ENCODE data around the gene C1QTNF2. TPM values are rescaled to one million over a fixed set of nuclear protein-coding genes. Genes with fewer than 3 reads are reported as not detected.

The C1QTNF2 gene
- total RNA-seq, 1 donor from 2014 or later: 0.62 TPM

GRCh38 chr5:160297776-160298175 is 72.7 kb downstream of the C1QTNF2 start:
- Mint-ChIP-seq H3K27ac (ENCODE audit: unreplicated experiment) (no peak overlapping the region), H3K4me1 (ENCODE audit: low read depth) (peaks cover 3% of the 10 kb centered on the region), H3K36me3 (ENCODE audit: low read depth) (peaks cover 3% of the 10 kb centered on the region), H3K27me3 (ENCODE audit: low read depth) (no peaks in the 10 kb centered on the region), H3K9me3 (ENCODE audit: low read depth) (no peaks in the 10 kb centered on the region), H3K4me3 (ENCODE audit: unreplicated experiment) (no peak overlapping the region)
- TF ChIP-seq CTCF (IDR thresholded peaks at IDR 0.05): no peak
- DNase-seq (ENCODE audit: low spot score): no peak

Other genes with a start within 250 kb of the C1QTNF2 start
- gene FABP6, start 141.1 kb downstream of the C1QTNF2 start, total RNA-seq: not detected in 3 replicates
- 4.7 to 11.4 TPM (median 10.0 TPM) in 3 replicates for gene CCNJL, start 58.1 kb downstream of the C1QTNF2 start, total RNA-seq
- gene FAM200C, start 29.4 kb upstream of the C1QTNF2 start, total RNA-seq: 3.9 to 7.2 TPM (median 4.1 TPM) in 3 replicates
- gene SLU7, start 48.5 kb upstream of the C1QTNF2 start, total RNA-seq: 29.5 to 36.4 TPM (median 32.4 TPM) in 3 replicates
- 8.6 to 19.7 TPM (median 15.5 TPM) in 3 replicates for gene PTTG1, start 51.2 kb upstream of the C1QTNF2 start, total RNA-seq